ENCODE data around the gene KANK4.
"Not testable (repeated sequence)": the region's sequence is repeated elsewhere in the genome, so short reads cannot be mapped to it uniquely, and the experiment has no call there.

Gene KANK4

DNA sequence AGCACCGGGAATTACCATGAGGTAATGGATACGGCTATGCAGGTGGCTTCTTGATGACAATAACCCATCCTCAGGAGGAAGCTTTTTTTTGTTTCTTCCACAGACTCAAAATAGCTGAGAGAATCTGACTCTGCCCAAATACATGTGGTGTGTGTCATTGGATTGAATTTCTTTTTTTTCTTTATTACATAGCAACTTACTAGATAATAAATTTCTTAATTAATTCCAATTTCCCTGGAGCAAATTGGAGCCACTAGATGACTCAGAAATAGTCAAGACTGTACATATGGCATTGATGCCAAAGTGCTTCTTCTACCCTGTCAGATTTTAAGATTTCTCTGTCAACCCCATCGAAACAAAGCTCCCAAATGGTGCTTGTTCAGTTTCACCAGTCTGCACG lies 81.9 kb downstream of the KANK4 start:
- H3K27me3 Mint-ChIP-seq: no peaks in the 10 kb centered on the region
- H3K36me3 Mint-ChIP-seq: no peaks in the 10 kb centered on the region
- no peak overlapping the region for H3K27ac Mint-ChIP-seq
- H3K4me1 Mint-ChIP-seq: peaks cover 0 to 2% of the 10 kb centered on the region in 2 donors
- ATAC-seq (replicated peaks) (no peak), DNase-seq (no peak)
- H3K4me3 Mint-ChIP-seq: no peak overlapping the region
- peaks cover 0 to 2% of the 10 kb centered on the region in 2 donors for H3K9me3 Mint-ChIP-seq

GRCh38 chr1:62235576-62235975 lies 83.7 kb downstream of the KANK4 start:
- Mint-ChIP-seq H3K4me1 (peaks cover 0 to 2% of the 10 kb centered on the region in 2 donors), H3K27ac (no peak overlapping the region), H3K9me3 (peaks cover 0 to 2% of the 10 kb centered on the region in 2 donors), H3K4me3 (no peak overlapping the region), H3K36me3 (no peaks in the 10 kb centered on the region), H3K27me3 (peaks cover 0 to 2% of the 10 kb centered on the region in 2 donors)
- DNase-seq (no peak), ATAC-seq (replicated peaks) (no peak)

DNA sequence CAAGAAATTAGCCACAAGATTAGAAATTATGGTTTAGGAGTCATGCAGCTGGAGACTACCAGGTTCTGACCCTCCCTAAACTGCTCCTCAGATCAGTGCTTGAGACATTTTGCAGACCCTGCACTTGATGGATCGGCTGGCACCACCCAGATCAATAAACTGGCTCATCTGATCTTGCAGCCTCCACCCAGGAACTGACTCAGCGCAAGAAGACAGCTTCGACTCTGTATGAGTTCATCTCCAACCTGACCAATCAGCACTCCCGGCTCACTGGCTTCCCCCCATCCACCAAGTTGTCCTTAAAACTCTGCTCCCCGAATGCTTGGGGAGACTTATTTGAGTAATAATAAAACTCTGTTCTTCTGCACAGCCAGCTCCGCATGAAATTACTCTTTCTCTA lies 84.5 kb downstream of the KANK4 start:
- H3K4me1 Mint-ChIP-seq: peaks cover 0 to 2% of the 10 kb centered on the region in 2 donors
- no peak overlapping the region for H3K4me3 Mint-ChIP-seq
- ATAC-seq (replicated peaks) (no peak), DNase-seq (no peak)
- H3K27me3 Mint-ChIP-seq: peaks cover 0 to 4% of the 10 kb centered on the region in 2 donors
- H3K27ac Mint-ChIP-seq: no peak overlapping the region
- no peaks in the 10 kb centered on the region for H3K36me3 Mint-ChIP-seq
- H3K9me3 Mint-ChIP-seq: peaks cover 0 to 2% of the 10 kb centered on the region in 2 donors

DNA sequence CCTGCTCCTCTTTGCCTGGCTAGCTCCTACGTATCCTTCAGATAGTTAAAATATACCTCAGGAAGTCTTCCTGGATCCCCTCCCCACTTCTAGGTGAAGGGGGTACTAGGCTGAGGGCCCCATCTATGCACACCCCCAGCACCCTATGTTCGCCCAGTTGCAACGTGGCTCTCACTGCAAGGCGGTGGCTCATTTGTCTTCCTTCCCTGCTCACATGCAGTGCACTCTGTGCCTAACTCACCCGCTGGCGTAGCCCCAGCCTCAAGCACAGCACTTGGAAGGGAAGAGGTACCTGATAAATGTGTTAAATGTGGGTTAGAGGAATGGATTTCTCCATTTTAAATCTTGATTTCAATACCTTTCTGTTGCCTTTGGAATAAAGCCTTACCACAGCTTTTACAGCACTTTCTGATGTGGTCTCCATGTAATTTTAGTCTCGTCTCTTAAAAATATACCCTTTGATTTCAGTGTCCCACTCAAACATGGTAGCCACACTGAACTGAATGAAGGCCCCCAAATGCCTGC lies 85.2 kb downstream of the KANK4 start:
- Mint-ChIP-seq H3K4me3 (no peak overlapping the region), H3K9me3 (no peaks in the 10 kb centered on the region), H3K4me1 (peaks cover 0 to 2% of the 10 kb centered on the region in 2 donors), H3K36me3 (no peaks in the 10 kb centered on the region), H3K27ac (no peak overlapping the region), H3K27me3 (peaks cover 0 to 4% of the 10 kb centered on the region in 2 donors)
- DNase-seq (no peak), ATAC-seq (replicated peaks) (no peak)

DNA sequence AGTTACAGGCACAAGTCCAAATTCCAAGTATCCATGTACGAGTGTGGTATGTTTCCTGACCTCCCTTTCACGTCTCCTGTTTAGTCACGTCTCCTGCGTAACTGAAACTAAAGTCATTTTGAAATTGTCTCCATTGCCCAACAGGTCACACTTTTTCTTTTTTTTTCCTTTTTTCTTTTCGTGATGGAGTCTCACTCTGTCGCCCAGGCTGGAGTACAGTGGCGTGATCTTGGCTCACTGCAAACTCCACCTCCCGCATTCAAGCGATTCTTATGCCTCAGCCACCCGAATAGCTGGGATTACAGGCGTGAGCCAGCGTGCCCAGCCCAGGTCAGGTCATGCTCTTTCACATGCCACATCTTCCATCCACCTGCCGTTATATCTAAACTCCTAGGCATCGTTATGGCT lies 86.4 kb downstream of the KANK4 start:
- H3K4me3 Mint-ChIP-seq: no peak overlapping the region
- no peak overlapping the region for H3K27ac Mint-ChIP-seq
- DNase-seq (no peak), ATAC-seq (replicated peaks) (no peak)
- no peaks in the 10 kb centered on the region for H3K4me1 Mint-ChIP-seq
- H3K9me3 Mint-ChIP-seq: no peaks in the 10 kb centered on the region
- H3K36me3 Mint-ChIP-seq: no peaks in the 10 kb centered on the region
- H3K27me3 Mint-ChIP-seq: peaks cover 0 to 4% of the 10 kb centered on the region in 2 donors

DNA sequence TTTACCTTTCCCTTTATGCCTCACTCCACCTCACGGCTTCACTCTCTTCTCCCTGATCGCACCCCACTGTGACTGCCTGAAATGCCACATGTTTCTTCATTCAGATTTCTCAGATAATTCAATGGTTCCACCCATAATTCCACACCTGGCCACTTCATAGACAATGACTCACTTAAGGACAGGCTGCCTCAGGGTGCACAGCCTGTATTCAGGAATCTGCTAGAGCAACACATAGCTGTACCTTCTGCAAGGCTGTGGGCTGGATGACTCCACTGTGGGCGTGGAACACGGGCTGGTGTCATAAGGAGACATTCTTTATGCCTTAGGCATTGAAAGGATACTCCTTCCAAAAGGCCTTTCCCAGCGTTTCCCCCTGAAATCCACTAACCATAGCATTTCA lies 88.5 kb downstream of the KANK4 start:
- Mint-ChIP-seq H3K4me1 (no peaks in the 10 kb centered on the region), H3K4me3 (no peak overlapping the region), H3K9me3 (no peaks in the 10 kb centered on the region), H3K36me3 (no peaks in the 10 kb centered on the region), H3K27me3 (peaks cover 0 to 4% of the 10 kb centered on the region in 2 donors), H3K27ac (no peak overlapping the region)
- no peak for ATAC-seq (replicated peaks)
- DNase-seq: no peak

- H3K9me3 Mint-ChIP-seq: no peaks in the 10 kb centered on the region
These were observed 89.3 kb downstream of the KANK4 start for GRCh38 chr1:62229932-62230331.

GRCh38 chr1:62229468-62229867 lies 89.8 kb downstream of the KANK4 start:
- no peak overlapping the region for H3K27ac Mint-ChIP-seq
- H3K36me3 Mint-ChIP-seq: no peaks in the 10 kb centered on the region
- no peaks in the 10 kb centered on the region for H3K9me3 Mint-ChIP-seq
- no peak overlapping the region for H3K4me3 Mint-ChIP-seq
- no peaks in the 10 kb centered on the region for H3K4me1 Mint-ChIP-seq
- DNase-seq (no peak), ATAC-seq (replicated peaks) (no peak)
- H3K27me3 Mint-ChIP-seq: peaks cover 0 to 4% of the 10 kb centered on the region in 2 donors

More at GRCh38 chr1:62229932-62230331, 89.3 kb downstream of the KANK4 start:
- ATAC-seq (replicated peaks) (no peak), DNase-seq (no peak)
- Mint-ChIP-seq H3K4me3 (no peak overlapping the region), H3K27me3 (peaks cover 0 to 4% of the 10 kb centered on the region in 2 donors), H3K27ac (no peak overlapping the region), H3K4me1 (no peaks in the 10 kb centered on the region), H3K36me3 (no peaks in the 10 kb centered on the region)

- H3K27me3 Mint-ChIP-seq: peaks cover 0 to 4% of the 10 kb centered on the region in 2 donors
- H3K9me3 Mint-ChIP-seq: no peaks in the 10 kb centered on the region
- no peaks in the 10 kb centered on the region for H3K4me1 Mint-ChIP-seq
- ATAC-seq (replicated peaks) (no peak), DNase-seq (no peak)
- no peak overlapping the region for H3K4me3 Mint-ChIP-seq
- H3K27ac Mint-ChIP-seq: no peak overlapping the region
- H3K36me3 Mint-ChIP-seq: no peaks in the 10 kb centered on the region
These were observed 90.4 kb downstream of the KANK4 start for GRCh38 chr1:62228883-62229187.

GRCh38 chr1:62228136-62228882 lies 90.9 kb downstream of the KANK4 start:
- no peak for DNase-seq
- Mint-ChIP-seq H3K4me3 (no peak overlapping the region), H3K27me3 (peaks cover 0 to 4% of the 10 kb centered on the region in 2 donors), H3K36me3 (no peaks in the 10 kb centered on the region), H3K27ac (no peak overlapping the region), H3K4me1 (no peaks in the 10 kb centered on the region), H3K9me3 (no peaks in the 10 kb centered on the region)
- no peak for ATAC-seq (replicated peaks)

- ATAC-seq (replicated peaks): no peak
- H3K27me3 Mint-ChIP-seq: peaks cover 0 to 4% of the 10 kb centered on the region in 2 donors
- H3K27ac Mint-ChIP-seq: no peak overlapping the region
- H3K36me3 Mint-ChIP-seq: no peaks in the 10 kb centered on the region
- no peaks in the 10 kb centered on the region for H3K9me3 Mint-ChIP-seq
- no peaks in the 10 kb centered on the region for H3K4me1 Mint-ChIP-seq
- no peak overlapping the region for H3K4me3 Mint-ChIP-seq
- no peak for DNase-seq
These were observed 91.7 kb downstream of the KANK4 start for GRCh38 chr1:62227496-62227895.

- Mint-ChIP-seq H3K4me3 (no peak overlapping the region), H3K9me3 (no peaks in the 10 kb centered on the region), H3K27ac (no peak overlapping the region), H3K27me3 (no peaks in the 10 kb centered on the region), H3K36me3 (no peaks in the 10 kb centered on the region), H3K4me1 (no peaks in the 10 kb centered on the region)
- DNase-seq (no peak), ATAC-seq (replicated peaks) (no peak)
These were observed 95.1 kb downstream of the KANK4 start for GRCh38 chr1:62224182-62224581.

- no peak overlapping the region for H3K4me3 Mint-ChIP-seq
- DNase-seq (no peak), ATAC-seq (replicated peaks) (no peak)
- H3K27me3 Mint-ChIP-seq: no peaks in the 10 kb centered on the region
- no peaks in the 10 kb centered on the region for H3K36me3 Mint-ChIP-seq
- no peak overlapping the region for H3K27ac Mint-ChIP-seq
- no peaks in the 10 kb centered on the region for H3K9me3 Mint-ChIP-seq
- H3K4me1 Mint-ChIP-seq: no peaks in the 10 kb centered on the region
These were observed 96.9 kb downstream of the KANK4 start for GRCh38 chr1:62222321-62222720.

DNA sequence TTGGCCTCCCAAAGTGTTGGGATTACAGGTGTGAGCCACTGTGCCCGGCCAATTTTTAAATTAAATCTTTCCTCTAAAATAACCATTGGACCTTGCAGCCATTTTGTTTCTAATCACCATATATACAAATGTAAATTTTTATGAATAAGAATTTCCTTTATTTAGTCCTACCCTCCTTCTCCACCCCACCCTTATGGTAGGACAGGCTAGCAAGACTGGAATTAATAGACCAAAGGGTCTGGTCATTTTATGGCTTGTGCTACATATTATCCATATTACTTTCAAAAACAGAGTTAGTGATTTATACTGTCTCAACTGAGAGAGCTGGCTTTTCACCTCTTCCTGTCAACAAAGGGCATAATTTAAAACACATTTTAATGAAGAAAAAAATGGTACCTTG lies 98.1 kb downstream of the KANK4 start:
- H3K27ac Mint-ChIP-seq: no peak overlapping the region
- no peaks in the 10 kb centered on the region for H3K4me1 Mint-ChIP-seq
- no peak overlapping the region for H3K4me3 Mint-ChIP-seq
- no peaks in the 10 kb centered on the region for H3K9me3 Mint-ChIP-seq
- no peaks in the 10 kb centered on the region for H3K27me3 Mint-ChIP-seq
- no peak for DNase-seq
- H3K36me3 Mint-ChIP-seq: no peaks in the 10 kb centered on the region
- ATAC-seq (replicated peaks): no peak

GRCh38 chr1:62220456-62220855 lies 98.8 kb downstream of the KANK4 start:
- not testable (repeated sequence) for H3K4me3 Mint-ChIP-seq; H3K36me3 Mint-ChIP-seq; H3K27me3 Mint-ChIP-seq; H3K4me1 Mint-ChIP-seq; H3K27ac Mint-ChIP-seq; H3K9me3 Mint-ChIP-seq; DNase-seq; ATAC-seq (replicated peaks)
